Inflammatory macrophage treated with lipopolysaccharide for 4 hours (primary cell): ENCODE data around the gene QKI.
"Not testable (repeated sequence)": the region's sequence is repeated elsewhere in the genome, so short reads cannot be mapped to it uniquely, and the experiment has no call there.

Experiments
- DNase-seq: peaks from one replicate; pipeline ENCODE4 v3.0.0-alpha.2; 2020

The QKI gene

DNA sequence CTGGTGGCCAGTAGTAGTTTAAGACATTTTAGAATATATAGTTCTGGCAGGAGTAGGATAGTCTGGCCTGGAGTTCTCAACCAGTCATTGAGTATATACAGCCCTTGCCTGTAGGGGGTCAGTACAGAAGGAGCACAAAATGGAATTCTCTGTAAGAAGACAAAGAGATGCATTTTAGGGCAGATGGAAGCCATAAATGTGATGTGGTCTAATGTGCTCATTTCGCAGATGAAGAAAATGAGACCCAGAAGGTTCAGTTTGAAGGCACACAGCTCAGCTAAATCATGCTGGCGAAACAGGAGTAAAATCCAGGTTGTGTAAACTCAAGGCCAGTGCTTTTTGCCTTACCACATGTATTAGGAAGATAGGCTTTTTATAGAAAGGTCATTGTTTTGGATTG lies 29.6 kb downstream of the QKI start:
- no peak for DNase-seq

DNA sequence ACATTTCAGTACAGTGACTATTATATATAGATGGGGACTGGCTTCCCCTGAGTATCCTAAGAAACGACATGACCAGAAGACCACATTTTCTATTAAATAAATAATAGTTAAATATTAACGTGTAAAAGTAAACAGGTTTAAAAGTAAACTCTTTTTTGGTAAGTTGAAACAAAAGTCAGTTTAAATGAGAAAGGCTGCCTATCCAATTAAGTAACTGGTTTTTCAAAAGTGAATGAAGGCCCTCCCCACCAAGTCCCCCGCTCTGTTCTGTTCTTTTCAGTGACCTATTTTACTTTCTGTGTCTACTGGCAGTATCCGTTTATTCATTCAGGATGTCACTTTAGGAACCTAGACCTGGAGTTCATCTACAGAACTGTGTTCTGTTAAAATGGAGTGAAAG lies 32.0 kb downstream of the QKI start:
- DNase-seq: no peak

DNA sequence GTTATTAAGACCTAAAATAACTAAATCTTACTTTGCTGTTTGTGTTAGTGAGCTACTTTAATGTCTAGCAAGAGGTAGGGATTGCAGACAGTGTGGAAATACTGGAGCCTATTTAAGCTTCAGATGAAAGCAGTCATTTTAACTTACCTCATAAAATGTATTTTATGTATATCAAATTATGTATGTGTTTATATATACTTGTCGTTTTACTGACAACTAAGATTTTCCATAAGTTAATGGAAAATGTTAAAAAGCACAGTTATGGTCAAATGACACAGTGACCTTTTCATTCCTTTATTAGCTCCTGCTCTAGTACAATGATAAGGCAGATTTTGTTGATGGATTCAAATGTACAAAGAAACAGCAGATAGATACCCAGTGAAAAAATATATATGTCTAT lies 34.6 kb downstream of the QKI start:
- DNase-seq: no peak

DNA sequence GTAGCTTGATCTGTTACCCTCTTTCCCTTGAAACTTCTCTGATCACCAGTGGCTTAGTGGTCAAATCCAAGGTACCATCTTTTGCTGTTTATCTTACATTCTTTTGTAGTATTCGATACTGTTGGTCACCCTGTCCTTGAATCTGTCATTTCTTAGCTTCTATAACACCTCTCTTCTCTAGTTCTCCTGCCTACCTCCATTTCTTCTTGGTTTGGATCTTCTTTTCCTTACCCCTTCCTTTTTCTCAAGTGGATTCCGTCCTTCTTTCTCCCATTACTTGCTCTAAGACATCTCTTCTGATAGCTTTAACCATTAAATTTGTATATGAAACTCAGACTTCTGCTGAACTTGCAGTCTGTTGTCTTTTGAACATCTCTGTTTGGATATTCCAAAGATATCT lies 39.9 kb downstream of the QKI start:
- no peak for DNase-seq

DNA sequence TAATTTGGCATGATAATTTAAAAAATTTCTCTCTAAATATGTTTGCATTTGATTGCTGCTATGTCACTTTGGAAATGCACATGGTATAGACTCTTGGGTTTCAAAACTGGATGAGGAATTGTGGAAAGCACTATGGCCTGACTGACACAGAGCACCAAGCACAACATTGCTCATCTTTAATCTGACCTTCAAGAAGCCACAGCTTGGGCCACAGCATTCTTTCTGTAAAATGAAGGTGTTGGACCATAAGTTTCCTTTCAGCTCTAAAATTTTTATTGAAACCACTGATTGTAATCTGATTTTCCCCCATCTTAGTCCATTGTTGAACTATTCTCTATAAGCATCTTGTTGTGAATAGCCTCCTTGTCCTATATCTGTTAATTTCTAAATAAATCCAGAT lies 41.0 kb downstream of the QKI start:
- DNase-seq: peak; percentile 11

DNA sequence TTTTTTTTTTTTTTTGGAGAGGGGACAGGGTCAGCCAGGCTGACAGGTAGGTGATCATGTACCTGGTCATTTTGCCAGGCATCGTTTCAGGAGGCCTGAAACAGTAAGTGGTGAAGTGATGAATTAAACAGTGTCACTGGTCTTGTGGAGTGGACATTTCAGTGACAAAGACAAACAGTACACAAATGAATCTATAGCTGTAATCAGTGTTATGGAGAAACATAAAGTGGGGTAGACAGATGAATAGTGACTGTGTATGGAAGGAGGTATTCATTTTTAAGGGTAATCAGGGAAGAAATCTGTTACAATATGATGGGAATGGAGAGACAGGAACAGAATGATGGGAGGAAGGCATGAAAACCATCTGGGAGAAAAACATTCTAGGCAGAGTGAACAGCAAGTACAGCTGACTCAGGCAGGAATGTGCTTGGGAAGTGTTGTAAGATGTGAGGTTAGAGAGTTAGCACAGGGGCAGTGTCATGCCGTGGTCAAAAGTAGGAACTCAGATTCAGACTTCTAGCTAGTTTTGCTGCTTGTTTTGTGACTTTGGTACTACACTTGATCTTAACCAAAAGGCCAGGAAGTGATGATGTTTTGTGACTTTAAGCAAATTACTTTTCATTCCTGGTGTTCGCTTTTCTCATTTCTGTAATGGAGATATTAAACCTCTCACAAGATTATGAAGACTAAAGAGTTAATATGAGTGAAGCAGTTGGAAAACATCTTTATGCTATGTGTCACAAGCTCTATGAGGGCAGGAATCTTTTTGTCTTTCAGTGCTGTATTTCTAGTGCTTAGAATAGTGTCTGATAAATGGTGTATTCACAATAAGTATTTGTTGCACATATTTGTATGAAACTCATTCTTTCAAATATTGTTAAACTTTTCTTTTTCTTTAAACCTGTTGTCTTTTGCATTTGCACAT lies 43.4 kb downstream of the QKI start:
- peak; percentile 81 for DNase-seq

DNA sequence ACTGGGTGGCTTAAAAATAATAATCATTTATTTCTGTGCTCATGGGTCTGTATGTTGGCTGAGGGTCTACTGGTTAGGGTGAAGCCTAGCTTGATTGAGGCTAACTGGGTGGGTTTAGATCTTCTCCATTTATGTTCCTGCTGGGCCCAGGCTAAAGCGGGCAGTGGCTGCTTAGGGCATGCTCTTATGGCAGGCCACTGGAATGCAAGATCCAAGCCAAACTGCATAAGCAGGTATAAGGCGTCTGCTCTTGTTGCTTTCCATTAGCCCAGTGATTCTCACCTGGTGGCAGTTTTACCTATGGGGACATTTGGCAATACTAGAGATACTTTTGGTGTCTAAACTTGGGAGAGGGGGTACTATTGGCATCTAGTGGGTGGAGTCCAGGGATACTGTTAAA lies 44.5 kb downstream of the QKI start:
- DNase-seq: no peak

DNA sequence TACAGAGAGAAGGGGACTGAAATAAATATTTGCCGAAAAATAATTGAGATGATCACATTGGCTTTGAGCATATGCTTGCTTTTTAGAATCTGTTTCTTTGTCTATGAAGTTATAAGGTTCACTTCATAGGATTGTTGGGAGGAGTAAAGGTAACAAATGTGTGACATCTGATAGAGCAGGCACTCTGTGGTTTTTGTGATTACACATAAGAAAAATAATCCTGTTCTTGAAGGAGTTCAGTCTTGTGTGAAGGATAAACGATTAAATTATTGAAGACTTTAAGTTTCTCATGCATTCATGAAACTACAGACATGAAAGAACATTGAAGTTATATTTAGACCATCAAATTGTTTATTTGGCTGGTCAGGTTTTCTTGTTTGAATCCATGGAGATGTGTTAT lies 45.0 kb downstream of the QKI start:
- no peak for DNase-seq

DNA sequence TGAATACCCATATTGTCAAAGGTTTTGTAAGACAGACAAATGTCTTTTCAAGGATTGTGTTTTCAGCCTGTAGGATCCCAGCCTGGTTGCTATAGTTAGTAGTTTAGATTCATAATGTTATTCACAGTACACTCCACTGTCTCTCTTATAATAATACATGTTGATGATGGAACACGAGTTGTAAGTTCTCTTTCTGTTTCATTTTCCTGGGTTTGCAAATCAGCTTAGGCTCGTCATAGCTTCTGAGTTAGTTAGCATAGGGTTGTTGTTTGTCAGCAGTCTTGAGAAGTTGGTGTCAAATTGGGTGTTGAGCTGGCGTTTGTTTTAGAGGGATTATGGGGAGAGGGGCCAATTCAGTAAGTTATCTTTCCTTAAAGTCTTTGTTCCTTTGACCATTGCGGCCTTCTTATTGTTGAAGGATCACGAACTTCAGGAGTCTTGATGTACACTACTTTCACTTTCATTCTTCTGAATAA lies 45.8 kb downstream of the QKI start:
- DNase-seq: peak; percentile 86

DNA sequence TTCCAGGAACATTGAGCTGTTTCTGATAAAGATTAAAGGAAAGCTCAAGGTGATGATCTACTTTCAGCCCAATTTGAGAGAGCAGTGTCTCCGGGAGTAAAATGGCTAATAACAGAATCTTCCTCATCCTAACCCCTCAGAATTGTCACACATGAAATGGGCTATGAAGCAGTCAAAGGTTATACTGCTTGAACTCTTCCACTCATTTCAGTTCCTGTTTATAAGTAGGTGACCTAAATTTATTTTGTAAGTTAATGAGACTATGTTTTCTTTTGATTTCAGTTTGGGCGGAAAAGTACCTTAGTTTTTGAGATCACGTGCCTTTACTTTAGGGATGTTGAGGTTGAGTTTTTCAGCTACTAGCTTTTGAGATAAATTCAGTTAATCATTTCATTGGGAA lies 47.2 kb downstream of the QKI start:
- DNase-seq: peak; percentile 47

DNA sequence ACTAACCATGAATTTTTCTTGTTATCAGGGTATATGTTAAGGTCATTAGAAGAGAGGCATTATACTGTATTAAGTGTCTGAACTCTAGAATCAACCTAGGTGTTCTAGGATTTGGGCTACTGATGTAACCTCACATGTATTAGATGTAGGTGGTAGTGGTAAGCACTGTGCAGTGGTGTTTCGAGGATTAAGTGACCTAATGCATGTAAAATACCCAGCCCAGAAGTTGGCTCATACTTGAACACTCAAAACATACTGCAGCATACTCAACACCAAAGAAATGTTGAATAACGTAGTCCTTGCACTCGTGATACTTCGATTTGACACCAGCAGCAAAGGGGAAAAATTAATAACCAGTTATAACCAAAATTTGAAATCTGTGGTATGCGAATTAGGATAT lies 48.7 kb downstream of the QKI start:
- DNase-seq: no peak

DNA sequence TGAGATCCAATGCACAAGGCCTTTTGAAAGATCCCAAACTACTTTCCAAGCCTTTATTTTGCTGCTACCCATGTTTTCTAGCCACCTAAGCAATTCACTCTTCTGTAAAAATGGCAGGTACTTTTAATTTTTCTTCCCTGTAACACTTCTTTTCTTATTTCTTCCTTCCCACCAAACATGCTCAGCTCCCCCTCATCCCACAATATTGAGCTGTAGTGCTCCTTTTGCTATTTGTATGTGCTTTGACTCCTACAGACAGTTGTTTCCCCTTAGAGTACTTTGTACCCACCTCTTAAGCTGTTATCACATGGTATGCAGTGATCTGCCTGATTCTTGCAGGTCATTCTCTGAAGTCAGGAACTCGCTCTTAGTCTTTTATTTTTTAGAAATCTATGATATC lies 49.3 kb downstream of the QKI start:
- DNase-seq: no peak

DNA sequence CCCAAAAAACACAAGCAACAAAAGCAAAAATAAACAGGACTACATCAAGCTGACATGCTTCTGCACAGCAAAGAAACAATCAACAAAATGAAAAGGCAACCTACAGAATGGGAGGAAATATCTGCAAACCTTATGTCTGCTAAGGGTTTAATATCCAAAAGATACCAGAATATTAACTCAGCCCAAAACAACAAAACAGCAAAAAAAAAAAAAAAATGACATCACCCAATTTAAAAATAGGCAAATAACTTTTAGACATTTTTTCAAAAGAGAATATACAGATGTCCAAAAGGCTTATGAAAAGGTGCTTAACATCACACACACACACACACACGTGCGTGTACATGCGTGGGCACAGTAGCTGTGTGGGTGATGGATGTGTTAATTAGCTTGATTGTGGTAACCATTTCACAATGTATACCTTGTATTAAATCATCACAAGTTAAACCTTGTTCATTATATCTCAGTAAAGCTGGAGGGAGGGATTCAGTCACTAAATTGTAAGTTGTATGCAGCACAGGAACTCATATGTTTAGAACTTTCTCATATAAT lies 52.4 kb downstream of the QKI start:
- peak; percentile 11 for DNase-seq

DNA sequence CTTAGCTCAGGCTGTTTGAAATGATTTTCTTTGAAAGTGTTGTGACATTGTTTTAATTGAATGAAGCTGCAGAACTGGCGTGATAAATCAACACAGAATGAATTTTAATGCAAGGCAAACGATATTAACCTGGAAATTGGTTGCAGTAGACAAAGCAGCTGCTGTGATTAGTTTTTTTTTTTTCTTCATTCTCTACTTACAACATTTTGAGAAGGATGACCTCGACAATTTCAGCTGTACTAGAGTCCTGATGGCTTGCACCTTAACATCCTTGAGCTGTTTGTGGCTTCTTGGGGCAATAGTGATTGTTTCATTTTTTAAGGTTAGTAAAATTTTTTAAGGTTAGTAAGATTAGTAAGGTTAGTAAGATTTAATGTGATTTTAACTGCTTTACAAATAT lies 54.2 kb downstream of the QKI start:
- no peak for DNase-seq

DNA sequence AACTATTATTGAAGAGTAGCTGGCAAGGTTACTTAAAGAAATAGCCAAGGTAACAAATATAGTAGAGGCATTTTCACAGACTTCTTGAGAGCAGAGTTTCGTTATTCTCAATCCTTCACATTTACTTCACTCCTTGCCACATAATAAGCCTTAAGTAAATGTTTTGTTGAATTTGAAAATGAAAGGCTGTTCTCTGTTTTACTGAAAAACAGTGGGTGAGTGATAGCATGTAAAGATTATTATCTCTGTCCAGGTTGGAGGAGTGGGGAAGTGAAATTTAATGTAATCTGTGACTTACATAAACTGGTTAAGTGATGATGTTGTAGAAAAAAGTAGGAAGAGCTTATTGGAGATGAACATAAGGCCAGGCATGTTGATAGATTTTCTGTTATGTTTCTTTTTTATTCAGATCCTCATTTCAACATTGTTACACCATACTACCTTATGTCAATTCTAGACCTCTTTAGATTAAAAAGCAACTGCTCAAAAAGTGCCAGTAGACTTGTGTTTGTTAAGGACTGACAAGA lies 55.0 kb downstream of the QKI start:
- peak; percentile 76 for DNase-seq

DNA sequence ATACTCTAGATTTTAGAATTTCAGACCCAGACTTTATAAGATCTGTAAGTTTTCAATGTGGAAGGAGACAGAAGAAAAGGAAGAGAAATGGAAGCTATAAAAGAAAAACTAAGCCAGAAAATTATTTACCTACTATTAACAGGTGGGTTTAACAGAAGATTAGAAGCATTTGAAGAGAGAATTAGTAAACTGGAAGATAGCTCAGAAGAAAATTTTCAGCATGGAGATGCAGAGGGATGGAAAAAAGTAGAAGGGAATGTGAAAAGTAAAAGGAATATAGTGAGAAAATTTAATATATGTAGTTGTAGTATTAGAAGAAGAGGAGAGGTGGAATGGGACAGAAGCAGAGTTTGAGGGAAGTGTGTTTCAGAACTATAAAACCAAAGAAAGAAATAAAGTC lies 56.1 kb downstream of the QKI start:
- DNase-seq: no peak

DNA sequence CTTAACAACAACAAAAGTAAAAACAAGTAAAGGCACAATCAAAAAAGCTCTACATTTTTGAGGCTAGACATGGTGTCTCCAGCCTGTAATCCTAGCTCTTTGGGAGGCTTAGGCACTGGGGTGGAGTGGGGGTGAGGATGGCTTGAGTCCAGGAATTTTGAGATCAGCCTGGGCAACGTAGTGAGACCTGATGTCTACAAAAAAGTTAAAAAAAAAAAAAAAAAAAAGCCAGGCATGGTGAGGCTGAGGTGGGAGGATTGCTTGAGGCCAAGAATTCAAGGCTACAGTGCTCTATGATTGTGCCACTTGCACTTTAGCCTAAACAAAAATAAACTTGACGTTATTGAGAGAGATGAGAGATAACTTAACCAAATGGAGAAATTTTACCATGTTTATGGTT lies 60.1 kb downstream of the QKI start:
- no peak for DNase-seq

DNA sequence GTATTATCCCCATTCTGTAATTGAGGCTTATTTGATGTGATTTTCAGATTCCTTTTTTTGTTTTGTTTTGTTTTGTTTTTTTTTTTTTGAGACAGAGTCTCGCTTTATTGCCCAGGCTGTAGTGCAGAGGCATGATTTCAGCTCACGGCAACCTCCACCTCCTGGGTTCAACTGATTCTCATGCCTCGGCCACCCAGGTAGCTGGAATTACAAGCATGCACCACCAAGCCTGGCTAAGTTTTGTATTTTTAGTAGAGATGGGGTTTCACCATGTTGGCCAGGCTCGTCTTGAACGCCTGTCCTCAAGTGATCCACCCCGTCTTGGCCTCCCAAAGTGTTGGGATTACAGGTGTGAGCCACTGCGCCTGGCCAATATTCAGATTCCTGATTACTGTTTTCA lies 62.4 kb downstream of the QKI start:
- DNase-seq: not testable (repeated sequence)

DNA sequence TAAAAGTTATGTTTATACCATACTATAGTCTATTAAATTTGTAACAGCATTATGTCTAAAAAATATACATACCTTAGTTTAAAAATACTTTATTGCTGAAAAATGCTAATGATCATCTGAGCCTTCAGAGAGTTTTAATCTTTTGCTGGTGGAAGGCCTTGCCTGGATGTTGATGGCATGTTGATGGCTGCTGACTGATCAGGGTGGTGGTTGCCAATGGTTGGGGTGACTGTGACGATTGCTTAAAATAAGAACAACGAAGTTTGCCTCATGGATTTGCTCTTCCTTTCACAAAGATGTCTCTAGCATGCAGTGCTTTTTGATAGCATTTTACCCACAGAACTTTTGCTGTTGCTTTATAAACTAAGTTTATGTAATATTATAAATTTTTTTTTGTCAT lies 68.6 kb downstream of the QKI start:
- no peak for DNase-seq

DNA sequence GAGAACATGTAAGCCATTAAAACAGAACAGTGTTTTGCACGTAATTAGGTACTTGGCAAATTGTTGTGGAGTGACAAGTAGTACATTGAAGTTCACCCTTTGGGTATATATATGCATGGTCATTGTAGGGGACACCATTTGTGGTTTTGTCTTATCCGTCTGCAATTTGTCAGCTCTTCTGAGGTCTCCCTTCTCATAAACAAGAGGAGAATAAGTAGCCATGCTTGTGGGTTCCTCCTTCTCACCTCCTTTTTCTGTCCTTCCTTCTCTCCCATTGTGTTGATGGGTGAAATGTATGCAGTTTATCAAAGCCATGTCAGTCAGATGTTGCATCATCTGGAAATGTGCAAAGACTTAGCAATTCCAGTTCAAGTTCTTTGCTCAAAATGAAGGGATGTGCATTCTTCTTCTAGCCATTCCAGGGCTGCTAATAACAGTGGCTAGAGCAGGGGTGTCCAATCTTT lies 70.9 kb downstream of the QKI start:
- DNase-seq: no peak

DNA sequence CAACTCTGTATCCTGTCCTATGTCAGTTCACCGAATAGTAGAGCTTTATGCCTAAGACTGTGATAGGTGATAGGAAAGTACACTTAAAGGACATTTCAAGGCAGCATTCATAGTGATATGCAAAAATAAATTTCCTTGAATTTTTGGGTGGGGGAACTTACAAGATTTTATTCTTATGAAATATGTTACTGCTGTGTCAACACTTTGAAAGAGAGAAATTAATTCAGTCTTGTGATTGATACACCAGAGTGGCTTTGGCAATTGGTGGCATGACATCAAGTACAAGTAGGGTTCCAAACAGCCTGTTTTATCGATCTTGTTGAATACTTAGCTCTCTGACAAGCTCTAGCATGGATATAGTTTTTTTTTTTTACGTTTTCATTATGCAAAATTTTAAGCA lies 72.3 kb downstream of the QKI start:
- DNase-seq: peak; percentile 65

DNA sequence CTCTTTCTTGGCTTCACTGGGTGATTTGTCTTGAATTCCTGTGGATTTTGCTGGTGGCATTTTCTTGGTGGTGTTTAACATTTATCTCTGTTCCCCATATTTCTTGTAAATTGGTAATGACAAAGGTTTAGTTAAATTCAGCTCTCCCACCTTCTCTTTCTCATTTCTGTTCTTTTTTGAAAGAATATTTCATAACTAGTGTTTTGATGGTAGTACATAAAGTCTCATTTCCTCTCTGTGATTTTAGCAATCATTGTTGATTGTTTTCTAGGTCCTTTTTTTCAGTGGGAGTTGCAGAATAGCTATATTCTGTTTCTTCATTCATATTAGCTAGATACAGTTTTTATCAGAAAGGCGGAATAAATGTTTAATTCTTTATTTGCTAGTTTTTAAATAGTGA lies 73.1 kb downstream of the QKI start:
- peak; percentile 80 for DNase-seq

DNA sequence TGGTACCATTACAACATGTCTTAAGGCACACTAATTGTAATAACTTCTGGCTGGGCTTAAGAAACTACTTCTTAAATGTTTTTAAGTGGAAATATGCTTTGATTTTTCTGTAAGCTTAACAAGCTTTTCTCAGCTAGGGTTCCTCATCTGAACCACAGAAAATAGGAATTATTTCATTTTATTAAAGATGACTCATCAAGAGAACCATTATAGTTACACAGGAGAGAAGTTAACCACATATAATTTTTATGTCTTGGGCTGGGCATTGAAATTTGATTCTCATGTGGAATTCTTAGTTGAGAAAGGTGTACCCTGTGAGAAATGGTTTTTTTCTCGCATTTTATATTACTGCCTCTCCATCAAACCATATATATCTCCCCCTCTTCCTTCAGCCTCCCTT lies 75.1 kb downstream of the QKI start:
- peak; percentile 24 for DNase-seq

DNA sequence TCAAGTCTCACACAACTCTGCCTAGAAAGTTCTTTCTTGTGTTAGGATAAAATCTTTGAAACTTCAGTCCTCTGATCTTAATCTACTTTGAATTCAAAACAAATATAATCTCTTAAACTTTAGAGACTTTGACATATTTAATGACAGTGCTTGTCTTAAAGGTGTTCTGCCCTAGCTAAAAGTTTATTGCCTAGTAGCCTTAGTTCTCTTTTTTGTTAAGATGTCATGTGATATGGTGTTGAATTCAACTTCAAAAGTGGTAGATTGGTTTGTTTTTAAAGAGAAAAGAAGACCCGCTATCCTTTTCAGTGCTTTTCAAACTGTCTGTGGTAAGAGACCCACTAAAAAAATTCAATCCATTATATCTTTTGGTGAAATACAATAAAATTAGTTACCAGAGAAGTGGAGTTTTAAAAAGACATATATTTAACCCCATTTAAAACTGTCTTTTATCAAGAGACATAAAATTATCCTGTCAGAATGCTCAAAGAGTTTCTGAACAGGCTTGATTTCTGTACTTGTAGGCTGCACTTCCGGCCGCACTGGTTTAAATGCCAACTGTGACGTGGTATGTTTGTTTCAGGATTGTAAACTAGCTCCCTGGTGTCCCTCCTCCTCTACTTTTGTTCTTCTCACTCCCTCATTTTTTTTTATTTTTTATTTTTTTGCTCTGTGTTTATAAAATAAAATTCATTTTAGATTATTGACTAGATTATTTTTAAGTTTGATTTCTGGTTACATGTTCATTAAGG lies 76.5 kb downstream of the QKI start:
- DNase-seq: no peak
